Stomach (tissue), 9 donors: ENCODE measurements around the gene CCDC167. TPM values are rescaled to one million over a fixed set of nuclear protein-coding genes. Genes with fewer than 3 reads are reported as not detected.
"Not testable (repeated sequence)": the region's sequence is repeated elsewhere in the genome, so short reads cannot be mapped to it uniquely, and the experiment has no call there.

ENCODE experiments used
- DNase-seq, 2 donors: peaks; one replicate each; pipeline versions ENCODE4 v3.0.0 to v3.0.0-alpha.2; 2013 to 2019
- H3K27ac ChIP-seq, 5 donors: fragments of 200-600 bp in 4 of 5; sonication (generic) in 4 of 5; one replicate each; pipeline ENCODE4 v1.5.1; 2013 to 2019; ENCODE audit warnings: mild to moderate bottlenecking in 1 of 5, moderate library complexity in 1 of 5
- H3K27me3 ChIP-seq, 3 donors: fragments of 200-600 bp; sonication (generic); one replicate each; pipeline ENCODE4 v1.5.1; 2017 to 2019; ENCODE audit warnings: mixed run types in 1 of 3
- H3K36me3 ChIP-seq, 4 donors: fragments of 200-600 bp; sonication (generic); 1 replicate in 3 of 4; 2 replicates in 1 of 4; pipeline ENCODE4 v1.5.1; 2016 to 2019
- H3K4me1 ChIP-seq, 4 donors: fragments of 200-600 bp; sonication (generic); one replicate each; pipeline ENCODE4 v1.5.1; 2016 to 2019
- H3K4me3 ChIP-seq, 4 donors: fragments of 200-600 bp; sonication (generic) in 3 of 4; one replicate each; pipeline ENCODE4 v1.5.1; 2016 to 2019; ENCODE audit warnings: mild to moderate bottlenecking in 1 of 4
- H3K9me3 ChIP-seq, 4 donors: fragments of 200-600 bp; sonication (generic); one replicate each; pipeline ENCODE4 v1.5.1; 2016 to 2019
- CTCF ChIP-seq, 7 experiments: fragments of 450-650 bp in 4 of 7; fragments of 200-600 bp in 3 of 7; sonication (generic) in 3 of 7; IDR thresholded peaks; one replicate each; pipeline ENCODE4 v1.5.1; 2016 to 2019; ENCODE audit warnings: antibody characterized with exemption in 7 of 7, control low read depth in 2 of 7, mild to moderate bottlenecking in 1 of 7
- EP300 ChIP-seq: sonication (generic); formaldehyde crosslinking; IDR thresholded peaks from one replicate; pipeline ENCODE4 v1.6.1; 2017; ENCODE audit warnings: antibody characterized with exemption
- POLR2A ChIP-seq, 4 donors: fragments of 450-650 bp; IDR thresholded peaks; one replicate each; pipeline ENCODE4 v1.6.1; 2016; ENCODE audit warnings: antibody characterized with exemption in 4 of 4, control low read depth in 2 of 4, mild to moderate bottlenecking in 1 of 4, moderate library complexity in 1 of 4
- POLR2AphosphoS5 ChIP-seq, 3 donors: sonication (generic); formaldehyde crosslinking; IDR thresholded peaks; one replicate each; pipeline ENCODE4 v1.6.1; 2016; ENCODE audit warnings: antibody characterized with exemption in 3 of 3
- WGBS, 5 donors: extraction: QIAGEN DNeasy Blood & Tissue Kit in 3 of 5; methylation state at CpG; one replicate each; pipeline versions ENCODE4 v1.1.5 to v1.1.7; 2013 to 2018; 5-methylcytosine and 5-hydroxymethylcytosine counted together
- intact Hi-C: fragments of 100-400 bp; cut with DNase I; formaldehyde crosslinking; loops from one replicate; pipeline ENCODE4 v1.15.1; 2023; ENCODE audit warnings: low total_unique reads
- polyA plus RNA-seq, 3 donors: library from polyadenylated mRNA; stranded (reverse); fragments of 200-250 nt; gene quantifications; one replicate each; pipeline ENCODE4 v1.2.3, GENCODE V29; 2013
- total RNA-seq, 5 donors: library from RNA; depleted of rRNA; stranded (reverse); fragments of >200 nt; gene quantifications; one replicate each; pipeline versions ENCODE4 v1.1.0 to v1.2.3, GENCODE V29; 2014 to 2016
- donor health status: healthy with polysubstance abuse.
- donor health status: Bipolar disorder and iron deficiency.
- donor health status: healthy.

The CCDC167 gene
- total and polyA plus RNA-seq, 8 donors = 4.2 to 47.8 (median 42.5) TPM; not detected in 1

GRCh38 chr6:37452522-37452921 is 47.2 kb downstream of the CCDC167 start:
- Histone ChIP-seq H3K9me3 (no peaks in the 10 kb centered on the region), H3K4me1 (peaks cover 0 to 24% (median 0%) of the 10 kb centered on the region in 4 donors), H3K36me3 (peaks cover 21 to 100% (median 97%) of the 10 kb centered on the region in 4 donors), H3K4me3 (no peak overlapping the region), H3K27me3 (no peaks in the 10 kb centered on the region), H3K27ac (no peak overlapping the region)
- TF ChIP-seq POLR2AphosphoS5 (IDR thresholded peaks at IDR 0.05) (no peak), POLR2A (IDR thresholded peaks at IDR 0.05) (no peak), CTCF (IDR thresholded peaks at IDR 0.05) (no peak), EP300 (no peak)
- intact Hi-C loops = no loop called here
- no peak for DNase-seq
- 77 to 95% (median 85%) methylated on average over 3 of the region's 3 CpGs for WGBS, 5 donors

GRCh38 chr6:37451441-37452193 is 48.1 kb downstream of the CCDC167 start:
- Histone ChIP-seq H3K4me3 (no peak overlapping the region), H3K9me3 (no peaks in the 10 kb centered on the region), H3K27ac (no peak overlapping the region), H3K27me3 (no peaks in the 10 kb centered on the region), H3K36me3 (peaks cover 30 to 100% (median 99%) of the 10 kb centered on the region in 4 donors), H3K4me1 (peaks cover 0 to 16% (median 0%) of the 10 kb centered on the region in 4 donors)
- WGBS, 5 donors = 58 to 84% (median 69%) methylated on average over 2 of the region's 2 CpGs
- intact Hi-C loops = no loop called here
- no peak for DNase-seq
- TF ChIP-seq CTCF (IDR thresholded peaks at IDR 0.05) (no peak), POLR2A (IDR thresholded peaks at IDR 0.05) (no peak), EP300 (no peak), POLR2AphosphoS5 (IDR thresholded peaks at IDR 0.05) (no peak)

GRCh38 chr6:37449984-37450383 is 49.7 kb downstream of the CCDC167 start:
- Histone ChIP-seq H3K27me3 (no peaks in the 10 kb centered on the region), H3K27ac (no peak overlapping the region), H3K9me3 (no peaks in the 10 kb centered on the region), H3K4me1 (peaks cover 0 to 7% (median 0%) of the 10 kb centered on the region in 4 donors), H3K4me3 (no peak overlapping the region), H3K36me3 (peaks cover 44 to 100% (median 99%) of the 10 kb centered on the region in 4 donors)
- no peak for DNase-seq
- TF ChIP-seq POLR2AphosphoS5 (IDR thresholded peaks at IDR 0.05) (no peak), POLR2A (IDR thresholded peaks at IDR 0.05) (no peak), EP300 (no peak), CTCF (IDR thresholded peaks at IDR 0.05) (no peak)
- WGBS, 5 donors = 83 to 93% (median 87%) methylated on average over 4 of the region's 4 CpGs
- intact Hi-C loops = no loop called here

GRCh38 chr6:37443216-37443542 is 56.5 kb downstream of the CCDC167 start:
- DNase-seq, intact Hi-C loops, H3K27me3 ChIP-seq, H3K9me3 ChIP-seq: not testable (repeated sequence)
- peak overlapping the region; percentile 54 to 79 (median 70) for H3K27ac ChIP-seq
- H3K4me1 ChIP-seq = peaks cover 32 to 58% (median 45%) of the 10 kb centered on the region in 4 donors
- peaks cover 37 to 70% (median 58%) of the 10 kb centered on the region in 4 donors for H3K36me3 ChIP-seq
- peak overlapping the region; percentile 11 to 26 (median 22) for H3K4me3 ChIP-seq
- 27 to 58% (median 32%) methylated on average over 5 of the region's 5 CpGs for WGBS, 5 donors
